Activated gamma-delta T cell treated with anti-CD3 and anti-CD28 coated beads, Interleukin-2, amount 50 U/mL, for 16 hours (primary cell): Measurements from ENCODE around the gene BBX.

ENCODE experiments used
- DNase-seq: peaks from one replicate; pipeline ENCODE4 v3.0.0-alpha.2; 2020; ENCODE audit warnings: low read depth

BBX gene

GRCh38 chr3:107600780-107601179 lies 78.0 kb downstream of the BBX start:
- DNase-seq, result no peak

- DNase-seq, result no peak
These were observed 81.5 kb downstream of the BBX start for GRCh38 chr3:107604057-107604822.

- DNase-seq, result no peak
These were observed 89.2 kb downstream of the BBX start for GRCh38 chr3:107611775-107612469.

GRCh38 chr3:107612664-107613084 lies 89.9 kb downstream of the BBX start:
- no peak for DNase-seq

GRCh38 chr3:107619549-107619948 lies 96.8 kb downstream of the BBX start:
- no peak for DNase-seq

GRCh38 chr3:107620534-107620933 lies 97.8 kb downstream of the BBX start:
- DNase-seq, result no peak

- DNase-seq, result no peak
These were observed 98.7 kb downstream of the BBX start for GRCh38 chr3:107621465-107621864.

- no peak for DNase-seq
These were observed 105.3 kb downstream of the BBX start for GRCh38 chr3:107627962-107628542.

GRCh38 chr3:107629566-107629965 lies 106.8 kb downstream of the BBX start:
- DNase-seq, result no peak

- no peak for DNase-seq
These were observed 108.0 kb downstream of the BBX start for GRCh38 chr3:107630779-107631178.

GRCh38 chr3:107632576-107632975 lies 109.8 kb downstream of the BBX start:
- no peak for DNase-seq

GRCh38 chr3:107633327-107634098 lies 110.8 kb downstream of the BBX start:
- DNase-seq, result no peak

GRCh38 chr3:107634099-107634489 lies 111.3 kb downstream of the BBX start:
- no peak for DNase-seq

- no peak for DNase-seq
These were observed 114.8 kb downstream of the BBX start for GRCh38 chr3:107637416-107638183.

GRCh38 chr3:107641572-107642307 lies 119.0 kb downstream of the BBX start:
- no peak for DNase-seq

GRCh38 chr3:107643038-107643883 lies 120.5 kb downstream of the BBX start:
- DNase-seq, result no peak

GRCh38 chr3:107644631-107645030 lies 121.9 kb downstream of the BBX start:
- no peak for DNase-seq

- no peak for DNase-seq
These were observed 128.0 kb downstream of the BBX start for GRCh38 chr3:107650788-107651187.

- DNase-seq, result no peak
These were observed 129.0 kb downstream of the BBX start for GRCh38 chr3:107651782-107652181.

- no peak for DNase-seq
These were observed 131.5 kb downstream of the BBX start for GRCh38 chr3:107654218-107654617.
